ENCODE data around the gene CARS2.

DNA sequence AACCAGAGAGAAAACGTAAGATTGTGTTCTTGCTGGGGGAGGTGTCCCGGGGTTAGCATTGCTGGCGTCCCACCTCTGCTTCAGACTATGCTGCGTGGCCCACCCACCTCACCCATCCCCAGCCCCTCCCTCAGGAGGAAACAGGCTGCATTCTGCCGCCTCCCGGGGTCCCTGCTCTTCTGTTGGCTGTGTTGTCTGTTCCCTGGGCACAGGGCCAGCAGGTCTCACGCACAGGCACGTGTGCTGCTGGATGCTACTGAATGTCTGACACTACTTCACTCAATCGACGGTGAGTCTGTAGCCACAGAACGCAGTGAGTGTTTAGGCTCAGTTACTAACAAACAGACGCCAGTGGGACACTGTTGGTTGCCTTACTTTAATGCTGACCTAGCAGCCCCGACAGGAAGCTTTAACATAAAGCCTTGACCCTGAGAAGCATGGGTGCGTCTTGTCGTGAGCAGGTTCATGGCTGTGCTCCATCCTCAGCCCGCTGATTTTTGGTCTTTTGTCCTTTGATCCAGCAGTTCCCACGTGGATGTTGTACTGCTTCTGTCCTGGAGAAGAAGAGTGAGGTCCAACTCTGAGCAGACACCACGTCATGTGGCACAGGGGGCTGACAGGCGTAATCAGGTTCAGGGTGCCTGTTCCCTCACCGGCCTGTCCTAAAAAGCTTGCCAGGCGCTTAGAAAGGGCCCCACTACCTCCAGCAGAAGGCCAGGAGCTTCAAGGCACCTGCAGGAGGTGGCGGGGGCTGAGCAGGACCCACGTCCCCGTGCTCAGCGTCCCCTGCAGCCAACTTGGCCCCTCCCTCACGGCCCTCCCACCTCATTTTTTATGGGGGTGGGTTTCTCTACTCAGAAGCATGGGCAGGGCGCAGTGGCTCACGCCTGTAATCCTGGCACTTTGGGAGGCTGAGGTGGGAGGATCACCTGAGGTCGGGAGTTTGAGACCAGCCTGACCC lies 64.6 kb downstream of the CARS2 start:
- TF ChIP-seq, protein P1, sequence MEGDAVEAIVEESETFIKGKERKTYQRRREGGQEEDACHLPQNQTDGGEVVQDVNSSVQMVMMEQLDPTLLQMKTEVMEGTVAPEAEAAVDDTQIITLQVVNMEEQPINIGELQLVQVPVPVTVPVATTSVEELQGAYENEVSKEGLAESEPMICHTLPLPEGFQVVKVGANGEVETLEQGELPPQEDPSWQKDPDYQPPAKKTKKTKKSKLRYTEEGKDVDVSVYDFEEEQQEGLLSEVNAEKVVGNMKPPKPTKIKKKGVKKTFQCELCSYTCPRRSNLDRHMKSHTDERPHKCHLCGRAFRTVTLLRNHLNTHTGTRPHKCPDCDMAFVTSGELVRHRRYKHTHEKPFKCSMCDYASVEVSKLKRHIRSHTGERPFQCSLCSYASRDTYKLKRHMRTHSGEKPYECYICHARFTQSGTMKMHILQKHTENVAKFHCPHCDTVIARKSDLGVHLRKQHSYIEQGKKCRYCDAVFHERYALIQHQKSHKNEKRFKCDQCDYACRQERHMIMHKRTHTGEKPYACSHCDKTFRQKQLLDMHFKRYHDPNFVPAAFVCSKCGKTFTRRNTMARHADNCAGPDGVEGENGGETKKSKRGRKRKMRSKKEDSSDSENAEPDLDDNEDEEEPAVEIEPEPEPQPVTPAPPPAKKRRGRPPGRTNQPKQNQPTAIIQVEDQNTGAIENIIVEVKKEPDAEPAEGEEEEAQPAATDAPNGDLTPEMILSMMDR (IDR thresholded peaks at IDR 0.05): no peak
- TF ChIP-seq POLR2AphosphoS5 (IDR thresholded peaks at IDR 0.05; ENCODE audit: low read depth, low read length) (no peak), SIN3A (IDR thresholded peaks at IDR 0.05; ENCODE audit: borderline replicate concordance, insufficient read depth, low read depth, low read length) (no peak), TCF7L2 (IDR thresholded peaks at IDR 0.05; ENCODE audit: low read depth, low read length) (no peak)
- TF ChIP-seq, protein P2, sequence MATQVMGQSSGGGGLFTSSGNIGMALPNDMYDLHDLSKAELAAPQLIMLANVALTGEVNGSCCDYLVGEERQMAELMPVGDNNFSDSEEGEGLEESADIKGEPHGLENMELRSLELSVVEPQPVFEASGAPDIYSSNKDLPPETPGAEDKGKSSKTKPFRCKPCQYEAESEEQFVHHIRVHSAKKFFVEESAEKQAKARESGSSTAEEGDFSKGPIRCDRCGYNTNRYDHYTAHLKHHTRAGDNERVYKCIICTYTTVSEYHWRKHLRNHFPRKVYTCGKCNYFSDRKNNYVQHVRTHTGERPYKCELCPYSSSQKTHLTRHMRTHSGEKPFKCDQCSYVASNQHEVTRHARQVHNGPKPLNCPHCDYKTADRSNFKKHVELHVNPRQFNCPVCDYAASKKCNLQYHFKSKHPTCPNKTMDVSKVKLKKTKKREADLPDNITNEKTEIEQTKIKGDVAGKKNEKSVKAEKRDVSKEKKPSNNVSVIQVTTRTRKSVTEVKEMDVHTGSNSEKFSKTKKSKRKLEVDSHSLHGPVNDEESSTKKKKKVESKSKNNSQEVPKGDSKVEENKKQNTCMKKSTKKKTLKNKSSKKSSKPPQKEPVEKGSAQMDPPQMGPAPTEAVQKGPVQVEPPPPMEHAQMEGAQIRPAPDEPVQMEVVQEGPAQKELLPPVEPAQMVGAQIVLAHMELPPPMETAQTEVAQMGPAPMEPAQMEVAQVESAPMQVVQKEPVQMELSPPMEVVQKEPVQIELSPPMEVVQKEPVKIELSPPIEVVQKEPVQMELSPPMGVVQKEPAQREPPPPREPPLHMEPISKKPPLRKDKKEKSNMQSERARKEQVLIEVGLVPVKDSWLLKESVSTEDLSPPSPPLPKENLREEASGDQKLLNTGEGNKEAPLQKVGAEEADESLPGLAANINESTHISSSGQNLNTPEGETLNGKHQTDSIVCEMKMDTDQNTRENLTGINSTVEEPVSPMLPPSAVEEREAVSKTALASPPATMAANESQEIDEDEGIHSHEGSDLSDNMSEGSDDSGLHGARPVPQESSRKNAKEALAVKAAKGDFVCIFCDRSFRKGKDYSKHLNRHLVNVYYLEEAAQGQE (IDR thresholded peaks at IDR 0.05; ENCODE audit: insufficient read depth in 1 of 2, low read depth in 2 of 2, low read length in 1 of 2): no peak
